ENCODE results near the gene SHANK2.

Gene SHANK2

DNA sequence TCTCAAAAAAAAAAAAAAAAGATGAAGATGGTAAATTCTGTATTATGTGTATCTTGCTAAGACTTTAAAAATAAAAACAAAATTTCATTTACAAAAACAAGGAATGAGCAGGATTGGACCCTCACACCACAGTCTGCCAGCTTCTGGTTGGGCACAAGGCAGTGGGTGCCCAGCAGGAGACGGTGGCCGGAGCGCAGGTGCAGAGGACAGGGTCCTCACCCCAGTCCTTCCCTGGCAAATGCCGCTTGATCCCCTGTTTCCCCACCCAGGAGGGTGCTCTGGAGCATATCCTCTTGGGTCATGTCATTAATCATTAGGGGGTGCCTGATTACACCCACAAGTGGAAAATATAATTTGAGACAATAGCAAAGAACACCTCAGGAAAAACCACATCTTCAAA is 31.2 kb downstream of the SHANK2 start:
- no peak for TF ChIP-seq CTCF (conservative IDR thresholded peaks at IDR 0.05; ENCODE audit: low read depth, low read length)
- H3K4me3 ChIP-seq (ENCODE audit: low read length): no peak overlapping the region
- no peak for DNase-seq (ENCODE audit: low read depth)

- no peak for DNase-seq (ENCODE audit: low read depth)
- H3K4me3 ChIP-seq (ENCODE audit: low read length): no peak overlapping the region
- no peak for TF ChIP-seq CTCF (conservative IDR thresholded peaks at IDR 0.05; ENCODE audit: low read depth, low read length)
These were observed 33.4 kb downstream of the SHANK2 start for GRCh38 chr11:71218789-71219499.

GRCh38 chr11:71215425-71215965 is 36.9 kb downstream of the SHANK2 start:
- no peak overlapping the region for H3K4me3 ChIP-seq (ENCODE audit: low read length)
- DNase-seq (ENCODE audit: low read depth): no peak
- TF ChIP-seq CTCF (conservative IDR thresholded peaks at IDR 0.05; ENCODE audit: low read depth, low read length): no peak

- no peak for TF ChIP-seq CTCF (conservative IDR thresholded peaks at IDR 0.05; ENCODE audit: low read depth, low read length)
- DNase-seq (ENCODE audit: low read depth): no peak
- no peak overlapping the region for H3K4me3 ChIP-seq (ENCODE audit: low read length)
These were observed 37.6 kb downstream of the SHANK2 start for GRCh38 chr11:71214553-71215424.

DNA sequence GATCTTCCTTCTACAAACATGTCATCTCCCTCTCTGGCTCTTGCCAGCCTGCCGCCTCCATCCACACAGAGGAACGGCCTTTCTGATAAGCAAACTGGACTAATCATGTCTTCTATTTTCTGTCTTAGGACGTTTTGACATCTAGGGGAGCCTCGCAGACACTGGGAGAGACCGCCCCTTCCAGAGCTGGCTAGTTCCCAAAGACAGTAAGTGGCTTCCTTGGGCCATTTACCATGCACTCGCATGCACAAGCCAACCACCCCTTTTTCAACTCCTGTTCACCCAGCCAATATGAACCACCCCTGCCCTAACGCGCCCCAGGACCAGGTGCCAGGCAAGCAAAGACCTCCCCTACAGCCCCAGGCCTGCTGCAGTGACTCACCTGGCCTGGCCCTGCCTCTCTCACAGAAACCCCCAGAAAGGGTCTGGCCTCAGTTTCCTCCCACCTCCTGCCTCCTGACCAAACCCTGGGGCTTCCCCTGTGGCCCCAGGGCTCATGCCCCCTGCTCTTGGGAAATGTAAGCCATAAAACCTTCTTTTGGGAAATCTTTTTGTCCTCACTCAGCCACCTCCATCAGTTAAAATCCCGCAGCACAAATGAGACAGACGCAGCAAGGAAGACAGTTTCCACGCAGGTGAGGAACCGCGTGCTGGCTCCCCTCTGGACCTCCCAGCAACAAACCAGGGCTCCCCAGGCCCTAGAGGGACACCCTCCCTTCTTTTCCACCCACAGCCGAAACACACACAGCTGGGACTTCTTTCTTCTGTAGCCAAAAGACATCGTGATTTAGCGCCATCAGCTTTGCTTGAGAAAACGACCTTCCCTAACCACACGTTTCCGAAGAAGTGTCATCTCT is 38.5 kb downstream of the SHANK2 start:
- DNase-seq (ENCODE audit: low read depth): no peak
- TF ChIP-seq CTCF (conservative IDR thresholded peaks at IDR 0.05; ENCODE audit: low read depth, low read length): no peak
- H3K4me3 ChIP-seq (ENCODE audit: low read length): no peak overlapping the region

GRCh38 chr11:71212871-71213559 is 39.4 kb downstream of the SHANK2 start:
- no peak for DNase-seq (ENCODE audit: low read depth)
- H3K4me3 ChIP-seq (ENCODE audit: low read length): no peak overlapping the region
- no peak for TF ChIP-seq CTCF (conservative IDR thresholded peaks at IDR 0.05; ENCODE audit: low read depth, low read length)
